GM18499 (cell line): Measurements from ENCODE around the gene SORCS2.

Experiments used
- ATAC-seq: cut with Tn5 transposase; IDR thresholded peaks from one replicate; pipeline ENCODE4 v1.9.1; 2021; ENCODE audit warnings: moderate number of reproducible peaks; ENCODE audit not compliant: insufficient read depth, unreplicated experiment

The SORCS2 gene

GRCh38 chr4:7281691-7282665 is 89.6 kb downstream of the SORCS2 start:
- no peak for ATAC-seq

GRCh38 chr4:7282786-7283440 is 90.6 kb downstream of the SORCS2 start:
- ATAC-seq, result no peak

DNA sequence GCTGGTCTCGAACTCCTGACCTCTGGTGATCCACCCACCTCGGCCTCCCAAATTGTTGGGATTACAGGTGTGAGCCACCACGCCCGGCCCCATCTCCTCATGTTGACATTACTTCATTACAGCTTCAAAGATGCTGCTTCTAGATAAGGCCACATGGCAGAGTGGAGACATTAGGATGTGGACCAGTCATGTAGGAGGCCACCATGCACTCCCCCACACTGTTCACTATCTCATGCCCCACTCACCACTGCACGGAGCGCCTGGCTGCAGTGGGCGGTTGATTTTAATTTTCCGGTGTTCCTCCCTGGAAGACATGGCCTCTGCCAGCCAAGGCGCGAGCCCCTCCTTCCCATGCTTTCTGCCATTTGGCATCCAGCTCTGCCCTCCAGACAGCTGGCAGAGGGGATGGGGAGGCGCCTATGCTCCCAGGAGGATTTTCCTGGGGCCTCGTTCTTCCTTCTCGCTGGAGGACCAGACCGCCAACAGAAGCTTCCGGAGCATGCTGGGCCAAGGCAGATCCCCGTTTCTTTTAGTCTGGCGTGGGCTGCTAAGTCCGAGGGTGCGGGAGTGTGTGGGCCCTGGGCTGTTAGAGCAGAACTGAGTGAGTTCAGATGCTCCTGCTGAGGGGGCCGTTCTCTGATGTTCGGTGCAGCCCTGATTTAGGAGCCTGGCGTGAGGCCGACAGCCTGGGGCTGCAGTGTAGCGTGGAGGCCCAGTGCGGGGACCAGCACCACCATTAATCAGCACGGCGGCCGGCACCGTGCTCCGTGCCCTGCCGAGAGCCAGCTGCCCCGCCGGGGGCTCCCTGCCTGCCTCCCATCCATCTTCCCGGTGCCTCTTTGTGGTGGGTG is 93.1 kb downstream of the SORCS2 start:
- no peak for ATAC-seq

DNA sequence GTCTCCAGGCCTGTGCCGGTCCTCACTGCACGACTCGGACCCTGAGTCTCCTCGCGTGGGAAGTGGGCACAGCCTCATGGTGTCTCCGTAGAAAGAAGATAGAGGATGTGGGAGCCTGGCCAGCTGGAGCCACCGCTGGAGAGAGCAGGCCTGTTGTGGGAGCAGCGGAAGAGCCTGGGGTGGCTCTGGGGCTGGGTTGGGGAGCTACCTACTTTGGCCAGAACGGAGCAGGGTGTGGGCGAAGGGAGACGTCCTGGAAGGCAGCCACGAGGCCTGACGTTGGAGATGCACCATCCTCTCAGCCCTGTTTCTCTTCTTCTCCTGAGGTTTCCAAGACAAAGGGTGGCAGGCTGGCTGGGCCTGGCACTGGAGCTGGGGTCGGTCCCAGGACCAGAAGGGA is 93.8 kb downstream of the SORCS2 start:
- ATAC-seq, result no peak

- no peak for ATAC-seq
These were observed 94.5 kb downstream of the SORCS2 start for GRCh38 chr4:7286798-7287197.

DNA sequence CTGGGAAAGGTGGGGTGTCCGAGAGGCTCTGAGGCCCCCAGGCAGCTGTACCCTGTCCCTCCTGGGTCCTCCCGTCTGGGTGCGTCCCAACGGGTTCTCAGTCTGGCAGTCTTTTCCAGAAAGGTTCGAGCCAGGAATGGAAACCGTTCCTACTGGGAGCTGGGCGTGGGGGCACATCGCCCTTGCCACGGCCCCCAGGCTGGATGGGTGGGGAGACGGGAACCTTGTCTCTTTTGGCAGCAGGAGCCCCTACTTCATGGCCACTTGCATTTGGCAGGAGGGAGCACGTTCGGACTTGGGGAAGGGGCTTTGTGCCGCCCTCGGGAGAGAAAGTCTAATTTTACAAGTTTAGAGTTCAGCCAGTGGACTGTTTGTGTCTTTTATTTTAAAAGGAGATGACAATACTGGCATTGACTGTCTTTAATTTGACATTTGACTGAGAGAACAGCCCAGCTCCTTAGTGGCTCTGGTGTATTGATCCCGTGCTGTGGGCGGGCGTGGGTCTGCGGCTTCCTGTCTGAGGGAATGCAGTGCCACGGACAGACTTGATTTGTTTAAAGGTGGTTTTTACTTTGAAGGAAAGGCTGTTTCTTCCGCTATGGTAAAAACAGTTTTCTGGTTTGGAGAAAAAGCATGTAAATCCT is 95.1 kb downstream of the SORCS2 start:
- no peak for ATAC-seq

DNA sequence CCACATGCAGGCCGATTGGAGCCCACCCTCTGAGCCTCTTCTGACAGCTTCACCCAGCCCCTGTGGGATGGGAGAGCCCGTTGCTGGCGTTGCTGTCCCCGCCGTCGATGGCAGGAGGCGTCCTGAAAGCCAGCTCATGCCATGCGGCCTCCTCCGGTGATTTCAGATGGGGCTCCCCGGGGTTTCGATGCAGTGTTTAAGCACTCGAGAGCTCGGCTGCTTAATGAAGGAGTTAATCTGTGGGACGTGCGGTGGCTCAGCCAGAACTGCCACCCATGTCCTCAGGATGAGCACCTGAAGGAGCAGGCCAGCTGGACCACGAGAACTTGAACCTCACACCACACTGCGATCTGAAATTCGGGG is 95.6 kb downstream of the SORCS2 start:
- no peak for ATAC-seq

DNA sequence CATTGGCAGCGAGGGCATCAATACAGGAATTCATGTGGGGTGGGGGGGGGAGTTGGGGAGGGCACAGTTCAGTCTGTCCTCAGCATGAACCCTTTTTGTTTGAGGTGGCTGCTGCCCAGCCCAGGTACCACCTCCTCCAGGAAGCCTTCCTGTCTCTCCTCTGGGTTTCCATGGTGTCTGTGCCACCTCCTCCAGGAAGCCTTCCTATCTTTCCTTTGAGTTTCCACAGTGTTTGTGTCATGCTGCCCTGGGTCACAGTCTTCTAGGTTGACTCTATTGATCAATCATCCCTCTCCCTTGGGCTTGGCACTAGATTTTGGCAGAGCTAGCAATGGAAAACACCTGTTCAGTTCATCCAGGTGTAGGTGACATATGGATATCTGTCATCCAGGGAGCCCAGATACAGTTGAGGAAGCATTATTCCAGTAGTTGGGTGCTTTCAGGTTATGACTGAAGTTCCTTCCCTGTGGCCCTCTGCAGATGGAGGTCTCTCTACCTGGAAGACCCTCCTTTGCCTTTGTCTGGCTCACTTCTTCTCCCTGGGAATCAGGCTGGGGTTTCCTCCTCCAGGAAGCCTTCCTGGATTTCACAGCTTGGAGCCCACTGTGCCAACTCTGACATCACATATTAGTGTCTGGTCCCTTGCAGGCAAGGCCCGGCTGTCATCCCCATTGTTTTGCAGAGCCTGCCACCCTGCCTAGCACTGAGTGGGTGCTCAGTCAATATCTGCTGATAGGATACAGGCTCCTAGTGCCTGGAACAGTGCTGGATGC is 96.6 kb downstream of the SORCS2 start:
- no peak for ATAC-seq

DNA sequence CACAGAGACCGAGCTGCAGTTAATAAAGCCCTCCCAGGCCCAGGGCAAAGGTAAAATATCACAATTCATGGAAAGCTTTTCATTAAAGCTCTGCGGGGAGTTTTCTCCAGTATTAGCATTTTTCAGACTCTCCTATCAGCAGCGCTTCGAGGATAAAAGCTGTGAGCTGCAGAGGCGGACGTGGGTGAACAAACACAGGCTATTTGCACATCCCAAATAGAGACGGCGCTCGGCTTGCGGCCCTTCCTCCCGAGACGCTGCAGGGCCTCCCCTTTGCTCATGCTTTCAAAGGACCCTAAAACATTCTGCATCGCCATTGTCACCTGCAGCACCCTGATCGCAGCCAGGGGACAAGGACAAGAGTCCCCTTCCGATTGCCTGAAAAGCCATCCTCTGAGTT is 97.3 kb downstream of the SORCS2 start:
- ATAC-seq, result no peak

DNA sequence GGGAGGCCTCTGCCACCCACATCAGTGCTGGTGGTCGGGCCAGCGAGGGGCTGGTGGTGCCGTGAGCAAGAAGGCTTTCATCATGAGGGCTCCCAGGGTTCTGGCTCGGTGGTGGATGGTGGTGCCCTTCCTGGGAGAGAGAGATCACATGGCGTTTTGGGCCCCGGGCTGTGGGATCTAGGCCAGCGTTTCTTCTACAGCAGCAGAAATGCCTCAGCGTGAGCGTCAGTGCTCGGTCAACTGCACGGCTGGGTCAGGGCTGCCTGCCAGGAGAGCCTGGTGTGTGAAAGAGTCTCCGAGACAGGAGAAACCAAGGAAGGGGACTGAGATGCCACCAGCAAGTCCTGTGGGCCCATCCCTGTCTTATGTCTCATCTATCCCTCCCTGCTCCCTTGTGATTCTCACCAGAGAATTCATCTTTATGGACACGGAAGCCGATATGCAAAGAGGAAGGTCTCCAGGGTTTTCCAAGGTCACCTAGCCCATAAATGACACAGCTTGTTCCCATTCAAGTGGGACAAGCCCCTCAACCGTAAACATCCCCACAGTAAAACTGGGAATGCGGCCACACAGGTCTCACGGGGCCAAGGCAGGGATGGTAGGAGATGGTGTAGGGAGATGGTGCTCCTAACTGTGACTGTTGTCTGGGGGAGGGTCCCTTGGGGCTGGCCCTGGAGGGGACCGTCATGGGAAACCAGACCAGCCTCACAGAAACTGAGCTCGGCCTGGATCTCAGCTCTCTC is 99.2 kb downstream of the SORCS2 start:
- ATAC-seq, result no peak

- no peak for ATAC-seq
These were observed 101.4 kb downstream of the SORCS2 start for GRCh38 chr4:7293703-7294102.

GRCh38 chr4:7294176-7294756 is 101.9 kb downstream of the SORCS2 start:
- ATAC-seq, result no peak

DNA sequence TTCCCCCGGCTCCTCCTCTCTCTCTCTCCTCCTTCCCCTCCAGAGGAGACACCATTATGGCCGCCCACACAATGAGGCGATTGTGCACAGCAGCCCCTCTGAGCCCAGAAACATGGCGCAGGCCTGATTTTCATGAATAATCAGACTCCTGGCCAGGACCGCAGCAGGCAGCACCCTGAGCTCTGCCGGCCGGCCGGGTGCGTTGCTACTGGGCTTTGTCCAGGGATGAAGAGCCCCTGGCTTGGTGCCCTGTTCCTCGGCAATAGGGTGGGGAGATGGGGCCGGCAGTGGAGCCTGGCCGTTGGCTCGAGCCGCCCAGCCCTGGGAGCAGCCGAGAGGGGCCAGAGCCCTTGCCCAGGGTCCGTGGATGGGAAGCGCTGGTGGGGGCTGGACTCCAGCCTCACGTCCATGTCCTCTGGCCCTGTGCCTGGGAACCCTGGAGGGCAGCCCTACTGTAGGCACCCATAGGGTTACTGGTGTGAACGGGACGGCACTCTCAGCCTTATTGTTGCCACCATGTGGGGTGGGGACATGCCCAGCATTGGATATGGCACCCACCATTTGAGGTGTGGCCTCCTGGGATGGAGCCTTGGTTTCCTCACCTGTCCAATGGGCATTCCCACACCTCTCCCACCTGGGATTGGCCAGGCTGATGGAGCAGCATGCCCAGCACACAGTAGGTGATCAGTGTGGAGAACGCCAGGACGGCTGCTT is 103.0 kb downstream of the SORCS2 start:
- ATAC-seq, result no peak

DNA sequence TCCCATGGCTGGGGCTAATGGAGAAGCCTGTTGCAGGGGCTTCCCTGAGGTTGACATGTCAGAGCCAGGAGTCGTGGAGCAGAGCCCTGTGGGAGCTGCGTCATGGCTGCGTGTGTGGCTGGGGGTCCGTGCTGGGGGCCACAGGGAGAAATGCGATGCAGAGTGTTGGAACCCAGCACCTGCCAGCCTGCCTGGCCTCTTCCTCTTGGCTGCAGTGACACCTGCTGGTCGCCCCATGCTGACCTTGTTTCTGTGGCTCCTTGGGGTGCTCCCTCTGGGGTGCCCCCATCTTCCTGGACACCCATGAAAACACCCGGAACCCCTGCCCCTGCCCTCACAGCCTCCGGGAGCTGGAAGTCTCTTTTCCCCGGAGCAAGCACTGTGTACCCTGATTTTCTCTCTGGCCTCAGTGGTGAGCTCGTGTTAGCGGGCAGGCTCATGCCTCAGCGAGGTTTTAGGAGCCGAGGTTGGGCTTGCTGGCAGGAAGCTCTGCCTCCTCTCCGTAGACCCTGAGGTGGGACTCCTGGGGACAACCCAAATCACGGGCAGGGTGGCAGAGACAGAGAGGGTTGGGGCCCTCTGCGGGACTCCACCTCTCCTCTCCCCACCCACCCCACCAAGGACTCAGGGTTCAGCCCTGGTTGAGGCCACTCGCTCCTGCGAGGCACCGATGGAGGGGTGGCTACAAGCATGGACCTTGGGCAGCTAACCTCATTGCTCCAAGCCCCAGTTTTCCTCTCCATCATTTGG is 103.7 kb downstream of the SORCS2 start:
- no peak for ATAC-seq

DNA sequence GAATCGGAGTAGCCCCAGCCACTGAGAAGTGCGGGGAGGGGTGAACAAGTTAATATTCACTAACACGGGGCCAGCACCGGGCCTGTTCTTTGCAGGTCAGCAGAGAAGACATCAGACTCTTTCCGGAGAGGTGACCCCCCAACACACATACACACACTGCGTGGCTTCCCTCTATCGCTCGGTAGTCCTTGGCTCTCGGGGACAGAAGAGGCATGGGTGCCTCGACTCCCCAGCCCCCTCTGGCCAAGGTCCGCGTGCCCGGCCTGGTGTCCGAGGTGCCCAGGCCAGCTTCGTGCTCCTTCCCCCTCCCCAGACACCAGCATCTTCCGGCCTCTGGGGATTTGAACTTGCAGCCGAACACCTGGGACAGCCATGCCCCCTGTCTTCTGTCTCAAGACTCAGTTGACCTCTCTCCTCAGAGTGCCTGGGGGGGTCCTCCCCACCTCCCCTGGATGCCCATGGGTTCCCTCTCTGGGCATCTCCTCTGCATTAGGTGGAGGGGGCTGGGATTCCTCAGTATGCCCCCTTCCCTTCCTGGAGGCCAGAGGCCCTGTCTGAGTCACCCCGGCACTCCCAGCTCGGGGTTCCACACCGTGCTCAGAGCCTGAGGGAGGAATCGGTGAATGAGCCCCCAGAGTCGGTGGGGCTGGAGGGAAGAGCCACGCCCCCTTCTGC is 104.5 kb downstream of the SORCS2 start:
- ATAC-seq, result no peak

DNA sequence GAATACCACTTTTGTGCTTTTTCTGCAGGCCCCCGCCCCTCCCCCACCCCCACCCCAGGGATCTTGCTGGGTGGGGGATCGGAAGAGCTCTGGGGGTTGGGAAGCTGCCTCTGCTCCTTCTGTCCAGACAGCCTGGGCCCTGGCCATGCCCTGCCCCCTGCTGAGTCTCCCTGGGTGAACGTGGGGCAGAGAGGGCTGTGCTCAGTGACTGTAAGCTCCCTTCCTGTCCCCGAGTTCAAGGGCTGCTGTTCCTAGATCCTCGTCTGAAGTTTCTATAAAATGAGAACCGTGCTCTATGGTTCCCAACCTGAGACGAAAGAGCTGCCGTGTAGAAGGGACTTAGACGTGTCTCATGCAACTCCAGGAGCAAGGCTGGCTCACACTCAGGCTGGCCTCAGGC is 105.0 kb downstream of the SORCS2 start:
- no peak for ATAC-seq

- ATAC-seq, result no peak
These were observed 105.5 kb downstream of the SORCS2 start for GRCh38 chr4:7297881-7298280.
